Glomerular visceral epithelial cell (primary cell): Measurements from ENCODE around the gene ACE.

Source experiments
- DNase-seq: peaks from one replicate; pipeline ENCODE4 v3.0.0-alpha.2; 2016; ENCODE audit errors: extremely low spot score

ACE gene

DNA sequence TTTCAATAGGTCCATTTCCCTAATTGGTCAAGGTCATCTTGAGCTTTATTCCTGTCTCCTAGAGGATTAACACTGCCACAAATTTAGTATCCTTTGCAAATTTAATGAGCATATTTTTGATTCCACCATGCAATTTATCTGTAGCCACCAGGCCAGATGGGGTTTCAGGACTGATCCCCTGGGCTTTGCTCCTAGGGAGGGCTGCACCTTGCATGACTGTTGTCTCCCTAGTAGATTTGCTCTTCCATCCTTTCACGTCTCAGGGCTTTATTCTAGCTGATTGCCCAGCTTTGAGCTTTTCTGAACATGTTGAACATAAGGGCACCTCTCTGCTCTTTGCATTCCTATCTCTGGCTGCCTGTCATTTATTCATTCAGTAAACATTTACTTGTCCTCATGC is 38.6 kb downstream of the ACE start:
- DNase-seq = no peak

DNA sequence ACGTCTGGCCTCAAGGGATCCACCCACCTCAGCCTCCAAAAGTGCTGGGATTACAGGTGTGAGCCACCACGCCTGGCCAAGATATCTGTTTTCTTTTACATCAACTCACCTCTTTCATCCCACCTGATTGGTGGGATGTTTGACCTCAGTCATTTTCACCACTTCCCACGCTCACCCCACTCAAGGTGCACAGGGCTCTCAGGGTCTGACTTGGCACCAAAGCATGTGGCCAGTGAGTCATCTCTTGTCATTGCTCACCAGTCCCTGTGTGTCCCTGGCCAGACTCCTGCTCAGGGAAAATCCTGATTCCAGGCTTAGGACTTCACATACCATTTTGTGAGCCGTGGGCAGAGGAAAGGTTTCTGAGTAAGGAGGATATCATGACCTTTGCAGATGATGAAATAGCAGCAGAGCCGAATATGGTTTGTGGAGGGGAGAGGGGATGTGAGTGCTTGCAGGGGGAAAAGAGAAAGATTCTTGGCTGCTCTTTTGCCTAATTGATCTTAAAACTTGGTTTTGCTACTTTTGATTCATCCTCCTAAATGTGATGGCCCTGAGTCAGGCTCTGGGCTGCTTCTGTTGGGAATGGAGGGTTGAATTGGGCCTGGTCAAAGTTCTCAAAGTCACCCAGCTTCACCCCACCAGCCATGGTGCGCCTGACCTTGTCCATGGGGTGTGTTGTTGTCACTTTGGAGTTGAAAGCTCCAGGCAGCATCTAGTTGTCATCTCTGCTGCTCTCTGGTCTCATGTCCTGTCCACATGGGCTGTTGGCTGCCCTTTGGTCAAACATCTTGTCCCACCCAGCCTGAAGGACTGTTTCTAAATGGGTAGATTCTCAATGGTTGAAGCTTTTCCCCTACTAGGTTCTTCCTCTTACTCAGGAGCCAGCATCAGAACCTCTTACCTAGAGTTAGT is 40.3 kb downstream of the ACE start:
- DNase-seq = peak; percentile 75

DNA sequence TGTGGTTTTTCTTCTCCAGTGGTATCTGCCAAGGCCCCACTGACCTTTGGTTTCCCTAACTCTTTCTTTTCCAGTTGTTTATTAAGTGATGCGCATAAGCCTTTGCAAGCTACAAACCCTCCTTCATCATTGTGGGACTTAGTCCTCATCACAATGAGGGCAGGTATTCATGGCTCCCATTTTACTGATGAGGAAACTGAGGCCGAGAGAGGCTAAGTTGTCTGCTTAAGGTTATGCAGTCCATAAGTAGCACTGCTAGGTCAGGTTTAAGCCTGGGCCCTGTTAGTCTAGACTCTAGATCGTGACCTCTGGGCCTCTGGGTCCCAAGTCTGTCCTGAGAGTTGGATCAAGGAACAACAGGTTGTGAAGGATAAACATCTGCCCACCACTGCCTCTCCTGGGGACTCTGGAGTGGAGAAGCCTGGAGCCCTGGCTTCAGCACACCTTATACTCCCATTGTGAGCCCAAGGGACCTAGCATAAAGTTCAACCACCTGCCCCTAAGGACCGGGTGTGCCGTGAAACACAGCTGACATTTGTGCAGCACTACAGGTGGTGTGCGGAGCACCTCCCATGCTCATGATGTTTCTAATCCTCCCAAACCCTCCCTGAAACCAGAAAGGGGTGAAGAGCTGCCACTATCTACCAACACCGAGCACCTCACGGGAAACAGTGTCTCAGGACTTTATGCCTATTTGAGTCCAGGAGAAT is 41.1 kb downstream of the ACE start:
- DNase-seq = no peak

GRCh38 chr17:63519116-63519881 is 42.4 kb downstream of the ACE start:
- DNase-seq = no peak

DNA sequence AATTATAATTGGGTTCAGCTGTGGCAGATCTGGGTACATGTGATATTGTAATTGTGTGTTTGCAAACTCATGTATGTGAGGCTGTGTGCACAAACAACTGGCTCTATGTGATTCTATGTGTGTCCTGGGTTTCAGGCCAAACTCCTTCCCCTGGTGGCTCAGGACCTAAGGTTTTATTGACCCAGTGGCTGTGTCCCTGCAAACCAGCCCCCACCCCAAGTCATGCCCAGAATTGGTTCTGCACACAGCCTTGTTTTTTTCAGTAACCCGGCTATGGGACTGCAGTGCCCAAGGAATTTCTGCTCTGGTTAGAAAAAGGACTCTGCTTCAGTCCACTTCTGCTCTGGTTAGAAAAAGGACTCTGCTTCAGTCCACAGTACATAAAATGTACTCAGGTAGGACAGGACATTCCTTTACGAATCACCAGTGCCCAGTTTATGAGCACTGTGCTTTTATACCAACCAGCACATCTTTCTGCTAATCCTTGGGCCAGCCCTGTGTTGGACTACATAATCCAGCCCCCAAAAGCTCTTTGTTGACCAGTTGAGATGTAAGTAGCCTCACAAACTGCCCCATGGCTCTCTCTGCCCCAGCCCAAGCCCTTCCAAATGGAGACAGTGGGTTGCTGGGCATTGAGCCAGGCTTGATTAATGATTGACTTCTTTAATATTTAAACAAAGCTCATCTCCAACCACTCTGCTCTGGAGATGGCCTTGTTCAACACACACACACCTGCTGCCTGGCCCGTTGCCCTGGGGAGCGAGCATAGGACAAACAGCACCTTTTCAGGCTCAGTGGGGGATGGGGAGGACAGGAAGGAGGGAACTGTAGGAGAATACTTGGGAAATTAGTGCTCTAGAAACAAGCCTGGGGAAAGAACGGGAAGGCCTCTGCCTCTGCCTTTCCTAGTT is 43.4 kb downstream of the ACE start:
- DNase-seq = peak; percentile 65

DNA sequence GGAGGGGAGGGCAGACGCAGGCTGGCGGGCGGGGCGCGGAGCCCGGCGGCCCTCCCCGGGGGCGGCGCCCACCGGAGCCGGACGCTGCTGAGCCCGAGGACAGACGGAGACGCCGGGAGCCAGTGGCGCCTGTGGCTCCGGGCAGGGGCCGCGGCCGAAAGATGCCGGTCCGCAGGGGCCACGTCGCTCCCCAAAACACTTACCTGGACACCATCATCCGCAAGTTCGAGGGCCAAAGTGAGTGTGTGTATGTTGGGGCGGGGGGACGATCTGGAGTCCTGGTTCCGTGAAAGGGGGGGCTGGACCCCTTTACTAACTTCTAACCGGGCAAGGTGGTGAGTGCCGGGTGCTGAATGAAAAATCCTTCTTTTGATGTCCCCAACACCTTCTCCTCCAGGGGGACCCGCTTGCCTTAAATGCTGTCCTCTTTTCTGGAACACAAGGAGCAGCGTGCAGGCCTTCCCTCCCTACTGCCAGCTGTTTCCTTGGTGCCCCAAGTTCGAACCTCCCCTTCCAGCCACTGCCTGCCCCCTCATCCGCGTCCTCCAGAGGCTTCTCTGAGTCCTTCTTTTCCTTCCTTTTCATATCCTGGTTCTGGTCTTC is 46.5 kb downstream of the ACE start, which contains the start of gene KCNH6:
Gene KCNH6, plus strand, starts transcription at position 106 of the 603 bp plus-strand sequence. Its CDS starts 56 bp downstream, at position 162.
- DNase-seq = no peak

DNA sequence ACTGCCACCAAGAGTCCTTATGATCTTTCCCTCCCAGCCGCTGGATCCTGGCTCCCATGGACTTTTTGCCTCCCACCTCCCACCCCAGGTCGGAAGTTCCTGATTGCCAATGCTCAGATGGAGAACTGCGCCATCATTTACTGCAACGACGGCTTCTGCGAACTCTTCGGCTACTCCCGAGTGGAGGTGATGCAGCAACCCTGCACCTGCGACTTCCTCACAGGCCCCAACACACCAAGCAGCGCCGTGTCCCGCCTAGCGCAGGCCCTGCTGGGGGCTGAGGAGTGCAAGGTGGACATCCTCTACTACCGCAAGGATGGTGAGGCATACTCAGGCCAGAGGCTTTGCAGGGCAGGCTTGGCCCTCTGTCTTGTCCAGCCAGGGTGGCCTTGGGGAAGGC is 47.2 kb downstream of the ACE start:
- no peak for DNase-seq

DNA sequence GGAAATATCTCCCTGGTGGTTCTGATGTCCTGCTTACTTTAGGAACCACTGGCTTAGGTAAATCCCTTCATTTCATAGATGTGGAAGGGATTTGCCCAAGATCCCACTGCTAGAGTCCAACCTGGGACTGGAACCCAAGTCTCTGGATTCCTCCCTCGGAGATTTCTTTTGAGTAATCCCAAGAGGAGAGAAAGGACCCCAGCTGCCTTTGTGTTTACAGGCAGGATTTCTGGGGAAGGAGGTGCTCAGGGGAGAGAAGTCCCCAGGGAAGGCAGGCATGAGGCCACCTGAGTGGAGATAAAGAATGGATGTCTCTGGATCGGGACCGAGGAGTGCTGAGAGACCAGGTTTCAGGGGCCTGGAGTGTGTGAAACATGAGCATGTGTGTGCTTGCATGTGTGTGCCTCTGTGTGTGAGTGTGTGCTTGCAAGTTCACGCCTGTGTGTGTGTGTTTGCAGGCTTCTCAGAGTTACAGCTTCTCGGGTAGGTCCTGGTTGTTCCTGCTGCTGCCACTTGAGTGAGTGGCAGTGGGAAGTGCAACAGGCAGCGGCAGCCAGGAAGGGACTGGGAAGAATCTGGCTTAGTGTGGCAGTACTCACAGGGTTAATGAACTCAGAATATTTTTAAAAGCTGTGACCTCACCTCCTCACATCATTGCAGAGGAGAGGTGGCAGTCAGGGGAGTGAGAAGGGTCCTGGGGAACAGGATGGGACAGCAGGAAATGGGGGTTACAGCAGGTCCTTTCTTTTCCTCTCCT is 48.5 kb downstream of the ACE start:
- no peak for DNase-seq

DNA sequence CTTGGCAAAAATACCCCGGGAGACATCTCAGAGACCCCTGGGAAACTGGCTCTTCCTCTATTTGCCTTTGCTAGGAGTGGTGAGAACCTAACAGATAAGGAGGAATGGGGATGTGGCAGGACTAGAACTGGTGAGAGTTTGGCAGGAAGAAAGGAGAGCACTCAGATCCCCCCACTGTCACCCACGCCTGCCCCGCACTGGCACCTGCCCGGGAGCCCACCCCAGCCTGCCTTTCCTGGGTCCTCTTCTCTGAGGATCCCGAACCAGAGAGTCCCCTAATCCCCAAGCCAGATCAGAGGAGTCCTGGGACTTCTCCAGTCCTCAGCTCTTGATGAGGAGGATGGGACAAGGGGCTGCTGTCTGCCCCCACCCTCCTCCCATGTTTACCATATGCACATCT is 50.0 kb downstream of the ACE start:
- no peak for DNase-seq

DNA sequence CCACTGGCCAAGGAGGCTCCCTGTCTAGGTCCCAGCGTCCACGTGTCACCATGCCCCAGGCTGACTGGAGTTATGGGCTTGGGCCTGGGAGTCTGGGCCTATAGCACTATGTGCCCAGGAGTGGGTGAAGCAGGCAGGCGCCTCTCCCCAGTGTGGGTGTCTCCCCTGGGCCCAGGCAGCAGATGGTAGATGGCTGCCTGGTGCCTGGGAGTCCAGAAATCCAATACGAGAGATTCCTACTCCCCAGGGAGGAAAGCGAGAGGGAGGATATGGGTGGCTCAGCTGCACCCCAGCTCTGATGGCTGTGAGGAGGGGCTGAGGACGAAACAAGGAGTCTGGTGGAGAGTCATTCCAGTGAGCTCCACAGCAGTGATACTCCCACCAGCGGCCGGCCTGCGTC is 51.3 kb downstream of the ACE start:
- DNase-seq = no peak

DNA sequence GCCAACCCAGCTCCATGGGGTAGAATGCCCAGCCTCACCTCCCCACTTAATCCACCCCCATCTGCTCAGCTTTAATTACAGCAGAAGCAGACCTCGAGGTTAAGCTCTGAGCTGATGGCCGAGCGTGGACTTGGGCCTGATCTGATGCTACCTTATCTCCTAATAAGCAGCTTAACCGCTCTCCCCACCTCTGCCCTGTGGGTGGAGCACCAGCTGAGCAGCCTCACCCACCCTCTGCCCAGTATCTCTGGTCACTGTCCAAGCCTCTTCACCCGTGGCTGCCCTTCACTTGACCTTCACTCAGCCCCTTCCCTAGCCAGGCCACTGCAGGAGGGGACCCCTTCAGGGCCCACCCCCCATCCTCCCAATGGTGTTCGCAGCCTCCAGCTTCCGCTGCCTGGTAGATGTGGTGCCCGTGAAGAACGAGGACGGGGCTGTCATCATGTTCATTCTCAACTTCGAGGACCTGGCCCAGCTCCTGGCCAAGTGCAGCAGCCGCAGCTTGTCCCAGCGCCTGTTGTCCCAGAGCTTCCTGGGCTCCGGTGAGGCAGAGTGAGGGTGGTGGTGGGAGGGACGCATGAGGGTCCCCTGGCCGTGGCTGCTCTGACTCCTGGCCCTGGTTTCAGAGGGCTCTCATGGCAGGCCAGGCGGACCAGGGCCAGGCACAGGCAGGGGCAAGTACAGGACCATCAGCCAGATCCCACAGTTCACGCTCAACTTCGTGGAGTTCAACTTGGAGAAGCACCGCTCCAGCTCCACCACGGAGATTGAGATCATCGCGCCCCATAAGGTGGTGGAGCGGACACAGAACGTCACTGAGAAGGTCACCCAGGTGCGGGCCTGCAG is 53.1 kb downstream of the ACE start:
- no peak for DNase-seq

DNA sequence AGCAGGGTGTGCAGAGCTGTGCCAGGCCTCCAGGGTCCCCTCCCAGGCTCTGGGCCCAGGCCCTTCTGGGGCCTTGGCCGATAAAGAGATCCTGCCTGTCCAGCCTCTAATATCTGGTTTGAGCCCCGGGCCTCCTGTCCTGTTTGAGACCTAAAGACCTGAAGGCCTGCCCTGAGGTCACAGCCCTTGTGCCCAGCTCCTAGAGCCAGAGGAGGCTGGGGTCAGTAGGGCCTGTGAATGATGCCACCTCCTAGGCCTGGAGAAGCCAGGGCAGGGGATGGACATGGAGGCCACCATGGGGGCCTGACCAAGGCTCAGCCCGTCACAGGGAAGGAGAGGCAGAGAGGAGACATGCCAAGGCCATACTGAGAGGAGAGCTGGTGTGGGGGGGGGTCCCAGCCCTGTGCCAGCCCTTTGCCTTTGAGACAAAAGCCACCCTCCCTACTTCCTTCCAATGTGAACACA is 53.7 kb downstream of the ACE start:
- no peak for DNase-seq

GRCh38 chr17:63531022-63531965 is 54.4 kb downstream of the ACE start:
- DNase-seq = no peak

- no peak for DNase-seq
Observed at GRCh38 chr17:63533433-63534077, 56.7 kb downstream of the ACE start.

- no peak for DNase-seq
Observed at GRCh38 chr17:63534078-63534570, 57.3 kb downstream of the ACE start.

DNA sequence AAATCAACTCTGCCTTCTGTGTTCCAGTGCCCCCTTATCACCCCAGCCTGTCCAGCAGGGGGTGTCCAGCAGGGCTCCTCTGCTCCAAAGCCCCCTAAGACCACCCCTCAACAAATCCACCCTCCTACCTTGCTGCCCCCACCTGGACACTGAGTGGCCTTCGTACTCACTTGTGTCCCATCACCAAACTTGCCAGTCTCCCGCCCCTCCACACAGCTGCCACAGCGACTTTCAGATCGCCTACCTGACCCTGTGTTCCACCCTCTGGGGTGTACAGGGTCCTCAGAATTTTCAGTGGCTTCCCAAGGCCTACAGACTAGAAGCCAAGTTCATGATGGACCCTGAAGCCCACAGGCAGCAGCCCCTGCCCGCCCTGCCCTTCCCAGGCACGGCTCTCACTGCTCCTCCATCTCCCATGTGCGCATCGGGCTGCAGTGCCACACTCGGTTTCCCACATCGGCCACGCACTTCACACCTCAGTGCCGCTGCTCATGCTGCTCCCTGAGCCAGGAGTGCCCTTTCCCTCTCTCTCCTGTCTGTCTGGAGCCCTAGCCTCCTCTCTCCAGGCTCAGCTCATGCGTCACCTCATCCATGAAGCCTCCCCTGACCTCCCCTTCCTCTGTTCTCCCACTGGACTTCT is 58.1 kb downstream of the ACE start:
- DNase-seq = no peak

- no peak for DNase-seq
Observed at GRCh38 chr17:63535640-63536039, 58.8 kb downstream of the ACE start.
